ENCODE results near the gene LIPC.

Gene LIPC

GRCh38 chr15:58438111-58438510 lies 6.3 kb downstream of the LIPC start:
- TF ChIP-seq CTCF (IDR thresholded peaks at IDR 0.05) = no peak
- Histone ChIP-seq H3K27ac (no peak overlapping the region), H3K4me3 (no peak overlapping the region)
- DNase-seq (ENCODE audit: low spot score) = peak; percentile 50

- no peak overlapping the region for H3K27ac ChIP-seq
- peak; percentile 47 for DNase-seq (ENCODE audit: low spot score)
- no peak overlapping the region for H3K4me3 ChIP-seq
- TF ChIP-seq CTCF (IDR thresholded peaks at IDR 0.05) = no peak
Observed at GRCh38 chr15:58438956-58439355, 7.2 kb downstream of the LIPC start.

- H3K27ac ChIP-seq = peak overlapping the region; percentile 15 to 50
- DNase-seq (ENCODE audit: low spot score) = peak; percentile 62
- peak overlapping the region; percentile 15 for H3K4me3 ChIP-seq
- TF ChIP-seq CTCF (IDR thresholded peaks at IDR 0.05) = no peak
Observed at GRCh38 chr15:58440158-58440910, 8.5 kb downstream of the LIPC start.

- no peak overlapping the region for H3K4me3 ChIP-seq
- peak; percentile 41 for DNase-seq (ENCODE audit: low spot score)
- H3K27ac ChIP-seq = peak overlapping the region; percentile 15 to 50
- no peak for TF ChIP-seq CTCF (IDR thresholded peaks at IDR 0.05)
Observed at GRCh38 chr15:58440922-58441321, 9.1 kb downstream of the LIPC start.

- DNase-seq (ENCODE audit: low spot score) = no peak
- no peak for TF ChIP-seq CTCF (IDR thresholded peaks at IDR 0.05)
- no peak overlapping the region for H3K4me3 ChIP-seq
- H3K27ac ChIP-seq = peak overlapping the region in 1 of 2 donors; percentile 3
Observed at GRCh38 chr15:58441376-58442070, 9.7 kb downstream of the LIPC start.

- TF ChIP-seq CTCF (IDR thresholded peaks at IDR 0.05) = no peak
- Histone ChIP-seq H3K4me3 (no peak overlapping the region), H3K27ac (peak overlapping the region in 1 of 2 donors; percentile 3)
- no peak for DNase-seq (ENCODE audit: low spot score)
Observed at GRCh38 chr15:58442122-58442521, 10.3 kb downstream of the LIPC start.

GRCh38 chr15:58443308-58443707 lies 11.5 kb downstream of the LIPC start:
- H3K27ac ChIP-seq = no peak overlapping the region
- no peak for DNase-seq (ENCODE audit: low spot score)
- H3K4me3 ChIP-seq = no peak overlapping the region
- TF ChIP-seq CTCF (IDR thresholded peaks at IDR 0.05) = no peak
